Body of pancreas (tissue), 4 donors: ENCODE measurements around the gene AFDN. TPM values are rescaled to one million over a fixed set of nuclear protein-coding genes. Genes with fewer than 3 reads are reported as not detected.

Experiments used
- ATAC-seq: fragments of 150-250 bp; one replicate; pipeline ENCODE4 v1.9.1; 2016
- DNase-seq, 4 donors: peaks; one replicate each; pipeline ENCODE4 v3.0.0-alpha.2; 2019
- H3K27ac ChIP-seq, 4 donors: fragments of 200-600 bp; sonication (generic); 1 replicate in 3 of 4; 2 replicates in 1 of 4; pipeline versions ENCODE4 v1.5.1 to v1.6.1; 2016 to 2019; ENCODE audit warnings: mild to moderate bottlenecking in 1 of 4, mixed read lengths in 1 of 4, moderate library complexity in 1 of 4
- H3K27me3 ChIP-seq, 2 donors: fragments of 200-600 bp; sonication (generic); one replicate each; pipeline ENCODE4 v1.6.0; 2016; ENCODE audit warnings: mild to moderate bottlenecking in 1 of 2
- H3K36me3 ChIP-seq, 2 donors: fragments of 200-600 bp; sonication (generic); replicated peaks in 1 of 2; 2 replicates each; pipeline ENCODE4 v1.5.1; 2016; ENCODE audit warnings: low read depth in 2 of 2; ENCODE audit not compliant: insufficient read depth in 1 of 2
- H3K4me1 ChIP-seq: fragments of 200-600 bp; sonication (generic); one replicate; pipeline ENCODE4 v1.6.0; 2016
- H3K4me3 ChIP-seq, 2 donors: fragments of 200-600 bp; sonication (generic); 1 replicate in 1 of 2; 2 replicates in 1 of 2; pipeline ENCODE4 v1.5.1; 2016 to 2019
- H3K9me3 ChIP-seq, 3 donors: fragments of 200-600 bp; sonication (generic); 1 replicate in 2 of 3; 2 replicates in 1 of 3; pipeline ENCODE4 v1.5.1; 2016
- CTCF ChIP-seq, 7 experiments: fragments of 450-650 bp in 4 of 7; fragments of 200-600 bp in 3 of 7; sonication (generic) in 3 of 7; IDR thresholded peaks; one replicate each; pipeline ENCODE4 v1.5.1; 2016 to 2019; ENCODE audit warnings: antibody characterized with exemption in 7 of 7
- POLR2A ChIP-seq, 3 donors: fragments of 450-650 bp; IDR thresholded peaks; one replicate each; pipeline ENCODE4 v1.6.1; 2016; ENCODE audit warnings: antibody characterized with exemption in 3 of 3, mild to moderate bottlenecking in 2 of 3
- WGBS, 2 donors: methylation state at CpG; one replicate each; pipeline ENCODE4 v1.1.5; 2017; 5-methylcytosine and 5-hydroxymethylcytosine counted together
- intact Hi-C: fragments of 100-400 bp; cut with DNase I; formaldehyde crosslinking; loops from one replicate; pipeline ENCODE4 v1.15.1; 2023
- total RNA-seq, 2 donors: library from RNA; depleted of rRNA; stranded (reverse); fragments of >200 nt; gene quantifications; one replicate each; pipeline ENCODE4 v1.1.0, GENCODE V29; 2016

AFDN gene
- total RNA-seq, 2 donors from 2014 or later = 160 to 195 TPM

GRCh38 chr6:167965592-167966539 lies 139.2 kb downstream of the AFDN start:
- Histone ChIP-seq H3K9me3 (no peaks in the 10 kb centered on the region), H3K4me1 (peaks cover 62% of the 10 kb centered on the region), H3K27me3 (no peaks in the 10 kb centered on the region), H3K4me3 (no peak overlapping the region), H3K27ac (peak overlapping the region; percentile 47 to 61 (median 52)), H3K36me3 (peaks cover 0 to 17% of the 10 kb centered on the region in 2 donors)
- TF ChIP-seq POLR2A (IDR thresholded peaks at IDR 0.05) (no peak), CTCF (IDR thresholded peaks at IDR 0.05) (no peak)
- no peak for ATAC-seq
- intact Hi-C loops = no loop called here
- no peak for DNase-seq
- WGBS, 2 donors = 68 to 83% methylated on average over 33 to 37 of the region's 39 CpGs

GRCh38 chr6:167966540-167966905 lies 139.8 kb downstream of the AFDN start:
- WGBS, 2 donors = 74 to 76% methylated on average over 8 of the region's 8 CpGs
- no peak for TF ChIP-seq POLR2A (IDR thresholded peaks at IDR 0.05)
- TF ChIP-seq CTCF (IDR thresholded peaks at IDR 0.05) = no peak
- H3K4me1 ChIP-seq = peaks cover 56% of the 10 kb centered on the region
- no peak for ATAC-seq
- peaks cover 0 to 17% of the 10 kb centered on the region in 2 donors for H3K36me3 ChIP-seq
- H3K27ac ChIP-seq = peak overlapping the region in 3 of 4 donors; percentile 48 to 61 (median 56)
- no peak overlapping the region for H3K4me3 ChIP-seq
- DNase-seq = no peak
- H3K27me3 ChIP-seq = no peaks in the 10 kb centered on the region
- H3K9me3 ChIP-seq = no peaks in the 10 kb centered on the region
- intact Hi-C loops = no loop called here

- Histone ChIP-seq H3K4me3 (no peak overlapping the region), H3K27ac (no peak overlapping the region), H3K4me1 (peaks cover 40% of the 10 kb centered on the region), H3K36me3 (peaks cover 0 to 17% of the 10 kb centered on the region in 2 donors), H3K27me3 (no peaks in the 10 kb centered on the region), H3K9me3 (no peaks in the 10 kb centered on the region)
- TF ChIP-seq CTCF (IDR thresholded peaks at IDR 0.05) (peak in 4 of 7 experiments; percentile 17 to 37 (median 20)), POLR2A (IDR thresholded peaks at IDR 0.05) (no peak)
- ATAC-seq (no peak), DNase-seq (peak in 2 of 4 donors; percentile 34 to 43)
- intact Hi-C loops = no loop called here
- WGBS, 2 donors = 70 to 83% methylated on average over 6 of the region's 6 CpGs
Measured at GRCh38 chr6:167968091-167968490, 141.4 kb downstream of the AFDN start.

GRCh38 chr6:167970230-167970629 lies 143.5 kb downstream of the AFDN start:
- intact Hi-C loops = no loop called here
- DNase-seq (no peak), ATAC-seq (no peak)
- Histone ChIP-seq H3K4me3 (no peak overlapping the region), H3K27ac (no peak overlapping the region), H3K36me3 (peaks cover 0 to 17% of the 10 kb centered on the region in 2 donors), H3K9me3 (no peaks in the 10 kb centered on the region), H3K4me1 (peaks cover 24% of the 10 kb centered on the region), H3K27me3 (no peaks in the 10 kb centered on the region)
- TF ChIP-seq CTCF (IDR thresholded peaks at IDR 0.05) (no peak), POLR2A (IDR thresholded peaks at IDR 0.05) (no peak)
- WGBS, 2 donors = 87 to 92% methylated on average over 10 of the region's 10 CpGs
